Kidney (tissue), 14 donors: ENCODE results near the gene SPATA17. TPM values are rescaled to one million over a fixed set of nuclear protein-coding genes. Genes with fewer than 3 reads are reported as not detected.

Source experiments
- DNase-seq, 5 donors: peaks; one replicate each; pipeline ENCODE4 v3.0.0-alpha.2; 2013 to 2020
- FAIRE-seq: peaks from 2 replicates; lab custom pipeline; 2012; peaks lifted over from hg19 to GRCh38; lab: Jason Lieb, UNC
- H3K27ac ChIP-seq, 2 donors: one replicate each; pipeline ENCODE4 v1.7.0; 2013; ENCODE audit warnings: low read depth in 2 of 2, low read length in 2 of 2, inconsistent platforms in 1 of 2
- H3K27me3 ChIP-seq: one replicate; pipeline ENCODE4 v1.7.1; 2013; ENCODE audit warnings: low read length, inconsistent platforms; ENCODE audit not compliant: control insufficient read depth, insufficient read depth
- H3K36me3 ChIP-seq, 3 donors: one replicate each; pipeline versions ENCODE4 v1.7.0 to v1.7.1; 2013; ENCODE audit warnings: low read length in 3 of 3, control low read depth in 1 of 3, inconsistent platforms in 1 of 3; ENCODE audit not compliant: insufficient read depth in 3 of 3, control insufficient read depth in 2 of 3
- H3K4me1 ChIP-seq, 3 donors: one replicate each; pipeline versions ENCODE4 v1.7.0 to v1.7.1; 2013; ENCODE audit warnings: low read length in 3 of 3, inconsistent platforms in 1 of 3, low read depth in 1 of 3; ENCODE audit not compliant: control insufficient read depth in 2 of 3, insufficient read depth in 2 of 3
- H3K4me3 ChIP-seq, 3 donors: one replicate each; pipeline versions ENCODE4 v1.7.0 to v1.8.1; 2013; ENCODE audit warnings: low read length in 3 of 3, control low read depth in 1 of 3, inconsistent platforms in 1 of 3
- H3K9ac ChIP-seq, 3 donors: one replicate each; pipeline versions ENCODE4 v1.7.0 to v1.7.1; 2013; ENCODE audit warnings: low read length in 3 of 3, control low read depth in 1 of 3, inconsistent platforms in 1 of 3
- H3K9me3 ChIP-seq, 3 donors: one replicate each; pipeline versions ENCODE4 v1.7.0 to v1.7.1; 2013; ENCODE audit warnings: low read length in 3 of 3, control low read depth in 1 of 3, inconsistent platforms in 1 of 3; ENCODE audit not compliant: control insufficient read depth in 2 of 3, insufficient read depth in 1 of 3
- CTCF ChIP-seq: IDR thresholded peaks from 3 replicates; pipeline ENCODE4 v1.5.1; 2012; ENCODE audit warnings: mild to moderate bottlenecking, moderate library complexity, borderline replicate concordance; ENCODE audit not compliant: insufficient read depth; ENCODE audit errors: extremely low read depth
- intact Hi-C: fragments of 100-400 bp; cut with DNase I; formaldehyde crosslinking; loops from one replicate; pipeline ENCODE4 v1.11.1; 2022
- polyA plus RNA-seq: library from polyadenylated mRNA; stranded (reverse); fragments of 350-450 nt; fragmentation: Illumina TruSeq; extraction: RNeasy Lipid Tissue Mini Kit (QIAGEN cat#74804); gene quantifications from one replicate; pipeline ENCODE4 v1.2.3, GENCODE V29; 2014; ENCODE audit warnings: low read depth, low replicate concordance; ENCODE audit not compliant: insufficient read depth
- total RNA-seq: library from RNA; stranded (reverse); fragmentation: NEBNext Ultra II Directional; extraction: Animal tissue kit (Norgen Biotek cat#: 25700); gene quantifications from one replicate; pipeline ENCODE4 v1.2.1, GENCODE V29; 2021
- donor health status: control.
- donor health status: control.
- donor health status: control.
- donor health status: control.
- donor health status: control.
- donor health status: DM: yes; HTN: yes; CAD: no.
- donor health status: Normal renal cell carcinoma (clear cell type).

The SPATA17 gene
- total and polyA plus RNA-seq, 2 donors from 2014 or later = 5.7 to 7.1 TPM

GRCh38 chr1:217881607-217882332 is 250.6 kb downstream of the SPATA17 start:
- no peak for FAIRE-seq
- Histone ChIP-seq H3K9ac (no peak overlapping the region), H3K36me3 (no peaks in the 10 kb centered on the region), H3K27ac (no peak overlapping the region), H3K4me3 (no peak overlapping the region), H3K27me3 (no peaks in the 10 kb centered on the region), H3K4me1 (no peaks in the 10 kb centered on the region), H3K9me3 (no peaks in the 10 kb centered on the region)
- DNase-seq = no peak
- intact Hi-C loops = no loop called here
- TF ChIP-seq CTCF = no peak

- H3K4me1 ChIP-seq = no peaks in the 10 kb centered on the region
- no peak for TF ChIP-seq CTCF
- H3K9me3 ChIP-seq = no peaks in the 10 kb centered on the region
- no peaks in the 10 kb centered on the region for H3K36me3 ChIP-seq
- H3K9ac ChIP-seq = no peak overlapping the region
- FAIRE-seq (no peak), DNase-seq (no peak)
- H3K27ac ChIP-seq = no peak overlapping the region
- H3K4me3 ChIP-seq = no peak overlapping the region
- H3K27me3 ChIP-seq = no peaks in the 10 kb centered on the region
- intact Hi-C loops = no loop called here
Observed at GRCh38 chr1:217885181-217885580, 254.0 kb downstream of the SPATA17 start.

GRCh38 chr1:217888328-217888727 is 257.2 kb downstream of the SPATA17 start:
- DNase-seq = no peak
- intact Hi-C loops = no loop called here
- no peaks in the 10 kb centered on the region for H3K27me3 ChIP-seq
- FAIRE-seq = no peak
- H3K4me3 ChIP-seq = no peak overlapping the region
- no peaks in the 10 kb centered on the region for H3K9me3 ChIP-seq
- no peak overlapping the region for H3K27ac ChIP-seq
- TF ChIP-seq CTCF = no peak
- no peaks in the 10 kb centered on the region for H3K4me1 ChIP-seq
- no peak overlapping the region for H3K9ac ChIP-seq
- H3K36me3 ChIP-seq = no peaks in the 10 kb centered on the region
